ENCODE data around the gene KRT31. TPM values are rescaled to one million over a fixed set of nuclear protein-coding genes. Genes with fewer than 3 reads are reported as not detected.

KRT31 gene
- total RNA-seq = 0.47 TPM

DNA sequence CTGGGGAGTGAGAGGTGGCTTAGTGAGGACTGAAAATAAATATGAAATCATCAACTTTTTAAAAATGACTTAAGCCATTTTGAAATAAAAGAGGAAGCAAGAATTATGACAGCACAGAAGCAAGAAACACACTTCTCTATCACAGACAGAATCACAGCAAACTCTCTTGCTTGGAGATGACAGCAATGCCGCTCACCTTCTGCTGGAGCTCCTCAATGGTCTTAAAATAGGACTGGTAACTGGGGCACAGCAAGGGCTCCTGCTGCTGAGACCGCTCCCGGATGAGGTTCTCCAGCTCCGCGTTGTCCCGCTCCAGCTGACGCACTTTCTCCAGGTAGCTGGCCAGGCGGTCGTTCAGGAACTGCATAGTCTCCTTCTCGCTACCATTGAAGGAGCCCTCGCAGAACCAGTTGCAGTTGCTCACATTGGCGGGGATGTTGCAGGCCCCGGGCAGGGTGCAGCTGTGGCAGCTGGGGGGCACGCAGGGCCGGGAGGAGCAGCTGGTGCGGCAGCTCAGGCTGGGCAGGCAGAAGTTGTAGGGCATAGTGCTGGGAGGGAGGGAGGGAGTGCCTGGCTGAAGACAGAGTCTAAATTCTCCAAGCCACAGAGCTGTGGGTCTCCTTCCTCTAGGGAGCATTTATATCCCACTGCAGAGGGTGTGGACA is at the start of gene KRT31:
TSS of gene KRT31 (minus strand) at position 613 of the 665 bp plus-strand sequence. CDS start at position 544, 69 bp downstream.

DNA sequence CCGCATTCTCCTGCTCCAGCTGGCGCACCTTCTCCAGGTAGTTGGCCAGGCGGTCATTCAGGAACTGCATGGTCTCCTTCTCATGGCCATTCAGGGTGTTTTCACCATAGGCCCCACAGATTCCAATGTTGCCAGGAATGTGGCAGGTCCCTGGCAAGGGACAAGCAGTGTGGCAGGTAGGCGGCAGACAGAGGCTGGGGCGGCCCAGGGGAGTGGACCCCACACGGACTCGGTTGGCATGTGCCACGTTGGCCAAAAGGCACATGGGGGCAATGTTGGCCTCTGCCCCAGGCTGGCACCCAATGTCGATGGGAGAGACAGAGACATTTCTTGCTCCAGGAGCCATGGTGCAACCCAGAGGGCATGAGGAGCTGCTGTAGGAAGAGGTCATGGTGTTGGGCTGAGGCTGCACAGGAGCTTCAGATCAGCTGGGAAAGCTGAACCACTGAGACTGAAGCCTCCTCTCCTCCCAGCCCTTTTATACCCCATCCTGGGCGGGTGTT is 43.2 kb upstream of the KRT31 start, which contains the start of gene KRT38:
TSS of gene KRT38 (minus strand) at position 453 of the 503 bp plus-strand sequence. CDS start at position 391, 62 bp downstream.

GRCh38 chr17:41424111-41424635 is 26.8 kb upstream of the KRT31 start, which contains the start of gene KRT37:
KRT37 (minus strand) TSS chr17:41424585; CDS start chr17:41424523, 62 bp downstream.

GRCh38 chr17:41381943-41382342 is 15.5 kb downstream of the KRT31 start, which contains the start of gene KRT34:
KRT34 (minus strand) TSS chr17:41382306; CDS start chr17:41382246, 60 bp downstream.

GRCh38 chr17:41369713-41370112 is 27.7 kb downstream of the KRT31 start, which contains the start of gene KRT33B:
KRT33B (minus strand) TSS chr17:41369813; CDS start chr17:41369750, 63 bp downstream.

DNA sequence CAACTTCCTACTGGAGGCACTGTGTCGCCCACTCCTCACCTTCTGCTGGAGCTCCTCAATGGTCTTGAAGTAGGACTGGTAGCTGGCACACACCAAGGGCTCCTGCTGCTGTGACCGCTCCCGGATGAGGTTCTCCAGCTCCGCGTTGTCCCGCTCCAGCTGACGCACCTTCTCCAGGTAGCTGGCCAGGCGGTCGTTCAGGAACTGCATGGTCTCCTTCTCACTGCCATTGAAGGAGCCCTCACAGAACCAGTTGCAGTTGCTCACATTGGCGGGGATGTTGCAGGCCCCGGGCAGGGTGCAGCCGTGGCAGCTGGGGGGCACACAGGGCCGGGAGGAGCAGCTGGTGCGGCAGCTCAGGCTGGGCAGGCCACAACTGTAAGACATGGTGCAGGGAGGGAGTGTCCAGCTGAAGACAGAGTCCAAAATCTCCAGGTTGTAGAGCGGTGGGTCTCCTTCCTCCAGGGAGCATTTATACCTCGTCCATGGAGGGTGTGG is 47.0 kb downstream of the KRT31 start, which contains the start of gene KRT33A:
TSS of gene KRT33A (minus strand) at position 448 of the 498 bp plus-strand sequence. CDS start at position 387, 61 bp downstream.

Other genes starting within 250 kb of the KRT31 start
- not detected for gene KRTAP4-5, start 247.8 kb downstream of the KRT31 start, total RNA-seq
- not detected for gene KRTAP4-4, start 236.9 kb downstream of the KRT31 start, total RNA-seq
- not detected for gene KRTAP4-3, start 229.4 kb downstream of the KRT31 start, total RNA-seq
- gene KRTAP4-2, start 219.4 kb downstream of the KRT31 start, total RNA-seq = not detected
- gene KRTAP4-1, start 212.7 kb downstream of the KRT31 start, total RNA-seq = not detected
- not detected for gene KRTAP9-1, start 207.7 kb downstream of the KRT31 start, total RNA-seq
- not detected for gene KRTAP9-2, start 171.0 kb downstream of the KRT31 start, total RNA-seq
- not detected for gene KRTAP9-3, start 165.2 kb downstream of the KRT31 start, total RNA-seq
- not detected for gene KRTAP9-8, start 159.6 kb downstream of the KRT31 start, total RNA-seq
- not detected for gene KRTAP9-4, start 147.9 kb downstream of the KRT31 start, total RNA-seq
- gene KRTAP9-9, start 142.2 kb downstream of the KRT31 start, total RNA-seq = not detected
- gene KRTAP9-6, start 132.2 kb downstream of the KRT31 start, total RNA-seq = not detected
- gene KRTAP9-7, start 121.9 kb downstream of the KRT31 start, total RNA-seq = not detected
- gene KRTAP29-1, start 94.8 kb downstream of the KRT31 start, total RNA-seq = not detected
- gene KRTAP16-1, start 88.3 kb downstream of the KRT31 start, total RNA-seq = not detected
- not detected for gene KRTAP17-1, start 81.9 kb downstream of the KRT31 start, total RNA-seq
- 0.12 TPM for gene KRT33A, start 46.8 kb downstream of the KRT31 start, total RNA-seq
- not detected for gene KRT33B, start 27.8 kb downstream of the KRT31 start, total RNA-seq
- gene KRT34, start 15.3 kb downstream of the KRT31 start, total RNA-seq = not detected
- not detected for gene KRT37, start 27.0 kb upstream of the KRT31 start, total RNA-seq
- not detected for gene KRT38, start 43.4 kb upstream of the KRT31 start, total RNA-seq
- not detected for gene KRT32, start 69.8 kb upstream of the KRT31 start, total RNA-seq
- gene KRT35, start 83.5 kb upstream of the KRT31 start, total RNA-seq = 0.41 TPM
- not detected for gene KRT36, start 92.3 kb upstream of the KRT31 start, total RNA-seq
- gene KRT13, start 108.0 kb upstream of the KRT31 start, total RNA-seq = 7.4 TPM
- gene KRT15, start 121.3 kb upstream of the KRT31 start, total RNA-seq = 1.1 TPM
- gene KRT19, start 130.7 kb upstream of the KRT31 start, total RNA-seq = 308 TPM
- gene KRT9, start 174.5 kb upstream of the KRT31 start, total RNA-seq = not detected
- 0.29 TPM for gene KRT14, start 189.3 kb upstream of the KRT31 start, total RNA-seq
- gene KRT16, start 215.2 kb upstream of the KRT31 start, total RNA-seq = not detected
- gene KRT17, start 227.0 kb upstream of the KRT31 start, total RNA-seq = 11.1 TPM